ENCODE measurements around the gene GDA. TPM values are rescaled to one million over a fixed set of nuclear protein-coding genes. Genes with fewer than 3 reads are reported as not detected.

GDA gene
- total RNA-seq, 1 experiment from 2014 or later, result 3.6 TPM

DNA sequence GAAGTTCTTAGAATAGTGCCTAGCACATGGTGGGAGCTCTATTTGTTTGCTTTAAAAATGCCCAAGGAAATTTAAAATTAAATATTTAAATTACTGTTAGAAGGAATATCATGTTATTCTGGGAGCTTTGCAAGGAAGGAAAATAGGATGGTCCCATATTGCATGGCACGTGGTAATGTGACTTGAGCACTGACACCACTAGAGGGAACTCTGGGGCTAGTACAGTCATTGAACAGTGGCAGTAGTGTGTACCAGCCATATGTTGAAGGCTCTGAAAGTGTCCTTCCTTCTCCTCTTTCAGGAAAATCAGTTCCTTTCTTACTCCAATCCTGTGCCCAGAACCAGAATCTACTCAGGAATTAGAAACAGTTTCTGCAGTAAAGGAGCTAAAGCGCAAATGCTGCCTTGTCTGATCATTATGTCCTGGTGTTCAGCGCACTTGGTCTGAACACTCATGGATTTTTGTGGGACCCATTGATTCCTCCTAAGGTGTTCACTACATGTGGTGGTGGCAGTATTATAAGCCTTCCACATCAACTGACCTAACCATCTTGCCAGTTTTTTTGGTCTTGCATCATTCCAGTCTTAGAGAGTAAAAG, 54.1 kb downstream of the GDA start:
- peak; percentile 34 for DNase-seq
- Histone ChIP-seq H3K27me3 (ENCODE audit: insufficient read depth, low read length) (no peaks in the 10 kb centered on the region), H3K4me1 (ENCODE audit: insufficient read depth, low read length) (no peaks in the 10 kb centered on the region), H3K79me2 (ENCODE audit: insufficient read depth, low read length) (no peaks in the 10 kb centered on the region), H2BK5ac (ENCODE audit: insufficient read length, low read length) (no peak overlapping the region), H4K8ac (replicated peaks; ENCODE audit: insufficient read length, low read depth, low read length) (no peak overlapping the region), H3K4me2 (ENCODE audit: insufficient read depth, insufficient read length, low read length) (no peak overlapping the region), H3K79me1 (ENCODE audit: insufficient read depth, low read depth, low read length, poor library complexity, severe bottlenecking) (no peaks in the 10 kb centered on the region), H3K14ac (ENCODE audit: insufficient read depth, low read length) (no peak overlapping the region), H3K23me2 (ENCODE audit: insufficient read length, low read depth, low read length, poor library complexity, severe bottlenecking) (no peaks in the 10 kb centered on the region), H2BK15ac (ENCODE audit: low read depth, low read length) (no peak overlapping the region), H4K20me1 (ENCODE audit: control insufficient read depth, insufficient read depth, insufficient read length) (no peaks in the 10 kb centered on the region), H2BK12ac (ENCODE audit: insufficient read length, low read depth, low read length) (no peak overlapping the region), H3K56ac (ENCODE audit: insufficient read length, low read depth, low read length) (no peak overlapping the region), H3K18ac (ENCODE audit: insufficient read length, low read depth, low read length) (no peak overlapping the region), H3K23ac (ENCODE audit: insufficient read length, low read depth, low read length) (no peak overlapping the region), H3K27ac (ENCODE audit: insufficient read length, low read depth, low read length) (no peak overlapping the region), H4K91ac (ENCODE audit: insufficient read length, low read depth, low read length) (no peak overlapping the region), H3T11ph (ENCODE audit: low read length) (no peak overlapping the region), H3K9ac (ENCODE audit: extremely low read depth, insufficient read length, low read length) (no peak overlapping the region), H2AFZ (ENCODE audit: low read length) (no peak overlapping the region), H3K4ac (ENCODE audit: low read depth, low read length) (no peak overlapping the region), H2AK5ac (ENCODE audit: insufficient read length, low read length) (no peak overlapping the region), H3K9me3 (ENCODE audit: control insufficient read depth, low read depth, low read length) (no peaks in the 10 kb centered on the region), H2BK120ac (ENCODE audit: low read depth, low read length, poor library complexity, severe bottlenecking) (no peak overlapping the region), H4K5ac (ENCODE audit: insufficient read length, low read depth, low read length) (no peak overlapping the region), H2BK20ac (ENCODE audit: low read depth, low read length, poor library complexity, severe bottlenecking) (no peak overlapping the region)
- Mint-ChIP-seq H3K27me3 (ENCODE audit: low read depth) (no peaks in the 10 kb centered on the region), H3K4me1 (no peaks in the 10 kb centered on the region), H3K27ac (no peak overlapping the region), H3K9me3 (no peaks in the 10 kb centered on the region), H3K4me3 (no peak overlapping the region), H3K36me3 (ENCODE audit: insufficient read depth in 1 of 3, low read depth in 3 of 3) (no peaks in the 10 kb centered on the region)
- TF ChIP-seq, protein P1, sequence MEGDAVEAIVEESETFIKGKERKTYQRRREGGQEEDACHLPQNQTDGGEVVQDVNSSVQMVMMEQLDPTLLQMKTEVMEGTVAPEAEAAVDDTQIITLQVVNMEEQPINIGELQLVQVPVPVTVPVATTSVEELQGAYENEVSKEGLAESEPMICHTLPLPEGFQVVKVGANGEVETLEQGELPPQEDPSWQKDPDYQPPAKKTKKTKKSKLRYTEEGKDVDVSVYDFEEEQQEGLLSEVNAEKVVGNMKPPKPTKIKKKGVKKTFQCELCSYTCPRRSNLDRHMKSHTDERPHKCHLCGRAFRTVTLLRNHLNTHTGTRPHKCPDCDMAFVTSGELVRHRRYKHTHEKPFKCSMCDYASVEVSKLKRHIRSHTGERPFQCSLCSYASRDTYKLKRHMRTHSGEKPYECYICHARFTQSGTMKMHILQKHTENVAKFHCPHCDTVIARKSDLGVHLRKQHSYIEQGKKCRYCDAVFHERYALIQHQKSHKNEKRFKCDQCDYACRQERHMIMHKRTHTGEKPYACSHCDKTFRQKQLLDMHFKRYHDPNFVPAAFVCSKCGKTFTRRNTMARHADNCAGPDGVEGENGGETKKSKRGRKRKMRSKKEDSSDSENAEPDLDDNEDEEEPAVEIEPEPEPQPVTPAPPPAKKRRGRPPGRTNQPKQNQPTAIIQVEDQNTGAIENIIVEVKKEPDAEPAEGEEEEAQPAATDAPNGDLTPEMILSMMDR (conservative IDR thresholded peaks at IDR 0.05), result peak; percentile 74
- no CpG with 5 or more reads among the region's 3 CpGs for whole genome bisulfite sequencing (ENCODE audit: extremely low coverage, insufficient read length, low lambda C conversion rate)

Data from H9 (cell line).